Lung (tissue), 12 donors: Measurements from ENCODE around the gene NTRK2. TPM values are rescaled to one million over a fixed set of nuclear protein-coding genes. Genes with fewer than 3 reads are reported as not detected.

Experiments used
- ATAC-seq: fragments of 200-7000 bp; cut with Tn5 transposase; one replicate; pipeline ENCODE4 v1.9.1; 2020; ENCODE audit warnings: moderate number of reproducible peaks; ENCODE audit not compliant: insufficient read depth, low FRiP score
- DNase-seq, 3 donors: peaks; one replicate each; pipeline ENCODE4 v3.0.0-alpha.2; 2013 to 2017
- H3K27ac ChIP-seq, 2 donors: one replicate each; pipeline ENCODE4 v1.5.1; 2013; ENCODE audit warnings: mild to moderate bottlenecking in 2 of 2, moderate library complexity in 2 of 2, control low read depth in 1 of 2, inconsistent platforms in 1 of 2, low read depth in 1 of 2, low read length in 1 of 2
- H3K27me3 ChIP-seq, 3 donors: one replicate each; pipeline ENCODE4 v1.5.1; 2013; ENCODE audit warnings: low read length in 2 of 3; ENCODE audit not compliant: control insufficient read depth in 3 of 3, insufficient read depth in 3 of 3
- H3K36me3 ChIP-seq, 4 donors: one replicate each; pipeline ENCODE4 v1.5.1; 2013; ENCODE audit warnings: low read length in 4 of 4, mild to moderate bottlenecking in 1 of 4, moderate library complexity in 1 of 4; ENCODE audit not compliant: control insufficient read depth in 4 of 4, insufficient read depth in 4 of 4
- H3K4me1 ChIP-seq, 5 donors: one replicate each; pipeline ENCODE4 v1.5.1; 2013; ENCODE audit warnings: low read length in 5 of 5, mild to moderate bottlenecking in 2 of 5, moderate library complexity in 1 of 5; ENCODE audit not compliant: control insufficient read depth in 5 of 5, insufficient read depth in 5 of 5
- H3K4me3 ChIP-seq: one replicate; pipeline ENCODE4 v1.5.1; 2013; ENCODE audit warnings: mild to moderate bottlenecking, control low read depth, moderate library complexity
- H3K9ac ChIP-seq, 2 donors: one replicate each; pipeline ENCODE4 v1.5.1; 2013; ENCODE audit warnings: low read length in 2 of 2, control low read depth in 1 of 2; ENCODE audit not compliant: insufficient read depth in 1 of 2
- H3K9me3 ChIP-seq, 4 donors: one replicate each; pipeline ENCODE4 v1.5.1; 2013; ENCODE audit warnings: low read length in 3 of 4, mild to moderate bottlenecking in 1 of 4, moderate library complexity in 1 of 4; ENCODE audit not compliant: control insufficient read depth in 4 of 4, insufficient read depth in 3 of 4
- CTCF ChIP-seq: IDR thresholded peaks from 2 replicates; pipeline ENCODE4 v1.5.1; 2012; ENCODE audit warnings: mild to moderate bottlenecking; ENCODE audit errors: control extremely low read depth, extremely low read depth
- WGBS, 2 donors: extraction: QIAGEN DNeasy Blood & Tissue Kit; methylation state at CpG; one replicate each; pipeline ENCODE4 v1.1.7; 2013; 5-methylcytosine and 5-hydroxymethylcytosine counted together
- polyA plus RNA-seq, 2 donors: library from polyadenylated mRNA; stranded (reverse); fragments of 200-250 nt; gene quantifications; one replicate each; pipeline ENCODE4 v1.2.1, GENCODE V29; 2013
- total RNA-seq, 2 donors: library from RNA; depleted of rRNA in 1 of 2; stranded (reverse); fragments of >200 nt in 1 of 2; gene quantifications; one replicate each; pipeline ENCODE4 v1.2.1, GENCODE V29; 2014 to 2021
- donor health status: control.
- donor health status: control.
- donor health status: Bipolar disorder and iron deficiency.
- donor health status: healthy.
- donor health status: DM: yes; HTN: yes; CAD: no.

The NTRK2 gene
- total and polyA plus RNA-seq, 4 donors = 0.33 to 14.4 (median 3.3) TPM

DNA sequence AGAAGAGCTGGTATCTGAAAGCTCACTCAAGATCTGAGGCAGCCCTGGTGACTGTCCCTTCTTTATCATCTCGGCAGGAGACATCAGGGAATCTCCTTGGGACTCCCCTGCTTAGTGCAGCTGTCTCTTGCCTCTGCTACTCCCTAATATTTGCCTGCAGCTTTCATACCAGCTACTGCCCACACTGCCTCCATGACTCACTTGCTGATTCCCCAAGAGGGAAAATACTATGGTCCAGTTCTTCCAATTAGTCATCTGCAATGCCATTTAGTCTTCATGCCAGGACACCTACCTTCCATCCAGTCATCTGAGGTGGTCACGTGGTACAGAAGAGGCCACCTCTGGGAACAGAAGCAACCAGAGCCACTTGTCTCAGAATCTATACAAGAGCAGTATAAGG lies 270.8 kb downstream of the NTRK2 start:
- WGBS, 2 donors = 77 to 88% methylated on average over 2 of the region's 2 CpGs
- H3K27me3 ChIP-seq = peaks cover 0 to 22% (median 17%) of the 10 kb centered on the region in 3 donors
- peaks cover 0 to 1% (median 0%) of the 10 kb centered on the region in 5 donors for H3K4me1 ChIP-seq
- H3K9me3 ChIP-seq = no peaks in the 10 kb centered on the region
- H3K9ac ChIP-seq = no peak overlapping the region
- H3K27ac ChIP-seq = no peak overlapping the region
- no peak for ATAC-seq
- H3K36me3 ChIP-seq = peaks cover 0 to 1% (median 0%) of the 10 kb centered on the region in 4 donors
- H3K4me3 ChIP-seq = no peak overlapping the region
- DNase-seq = no peak
- no peak for TF ChIP-seq CTCF

- Histone ChIP-seq H3K27me3 (peaks cover 0 to 19% (median 12%) of the 10 kb centered on the region in 3 donors), H3K27ac (no peak overlapping the region), H3K36me3 (peaks cover 0 to 1% (median 0%) of the 10 kb centered on the region in 4 donors), H3K9me3 (no peaks in the 10 kb centered on the region), H3K9ac (no peak overlapping the region), H3K4me3 (no peak overlapping the region), H3K4me1 (peaks cover 0 to 1% (median 0%) of the 10 kb centered on the region in 5 donors)
- no peak for TF ChIP-seq CTCF
- ATAC-seq = no peak
- no peak for DNase-seq
Measured at GRCh38 chr9:84941792-84942191, 272.3 kb downstream of the NTRK2 start.

- TF ChIP-seq CTCF = no peak
- ATAC-seq = no peak
- DNase-seq = no peak
- Histone ChIP-seq H3K9me3 (no peaks in the 10 kb centered on the region), H3K4me3 (no peak overlapping the region), H3K9ac (no peak overlapping the region), H3K36me3 (no peaks in the 10 kb centered on the region), H3K4me1 (no peaks in the 10 kb centered on the region), H3K27me3 (peaks cover 0 to 19% (median 9%) of the 10 kb centered on the region in 3 donors), H3K27ac (no peak overlapping the region)
- 80 to 85% methylated on average over 2 of the region's 2 CpGs for WGBS, 2 donors
Measured at GRCh38 chr9:84943482-84944050, 274.0 kb downstream of the NTRK2 start.
